Retinal pigment epithelial cell (primary cell): ENCODE measurements around the gene TARDBP.

ENCODE experiments used
- DNase-seq: peaks from one replicate; pipeline ENCODE4 v3.0.0-alpha.2; 2010; ENCODE audit warnings: low read depth
- H3K4me3 ChIP-seq: 2 replicates; pipeline ENCODE4 v1.5.1; 2011; ENCODE audit warnings: mild to moderate bottlenecking, low read length, control low read depth, moderate library complexity
- TF ChIP-seq, protein P1 (sequence below): conservative IDR thresholded peaks from 2 replicates; pipeline ENCODE4 v1.5.1; 2011; ENCODE audit warnings: low read depth, low read length, control low read depth, inconsistent platforms

The TARDBP gene

GRCh38 chr1:11024874-11025203, 12.4 kb downstream of the TARDBP start:
- DNase-seq, result no peak

DNA sequence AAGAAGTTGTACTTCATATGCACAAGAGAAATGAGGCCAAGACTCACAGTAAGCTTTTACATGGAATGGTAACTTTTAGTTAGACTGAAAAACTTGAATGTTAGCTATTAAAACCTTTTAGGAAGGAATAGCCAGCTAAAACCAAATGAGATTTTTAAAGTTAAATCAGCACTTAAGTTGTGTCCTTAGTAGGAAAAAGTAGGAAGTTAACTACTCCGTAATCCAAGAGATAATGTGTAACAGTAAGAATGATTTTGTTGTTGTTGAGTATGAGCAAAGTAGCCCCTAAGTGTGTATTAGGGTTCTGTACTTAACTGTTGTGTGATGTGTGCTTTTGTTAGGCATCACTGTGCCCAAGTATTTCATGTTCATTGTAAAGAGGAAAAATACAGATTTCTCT, 13.2 kb downstream of the TARDBP start:
- no peak for DNase-seq
- TF ChIP-seq, protein P1, sequence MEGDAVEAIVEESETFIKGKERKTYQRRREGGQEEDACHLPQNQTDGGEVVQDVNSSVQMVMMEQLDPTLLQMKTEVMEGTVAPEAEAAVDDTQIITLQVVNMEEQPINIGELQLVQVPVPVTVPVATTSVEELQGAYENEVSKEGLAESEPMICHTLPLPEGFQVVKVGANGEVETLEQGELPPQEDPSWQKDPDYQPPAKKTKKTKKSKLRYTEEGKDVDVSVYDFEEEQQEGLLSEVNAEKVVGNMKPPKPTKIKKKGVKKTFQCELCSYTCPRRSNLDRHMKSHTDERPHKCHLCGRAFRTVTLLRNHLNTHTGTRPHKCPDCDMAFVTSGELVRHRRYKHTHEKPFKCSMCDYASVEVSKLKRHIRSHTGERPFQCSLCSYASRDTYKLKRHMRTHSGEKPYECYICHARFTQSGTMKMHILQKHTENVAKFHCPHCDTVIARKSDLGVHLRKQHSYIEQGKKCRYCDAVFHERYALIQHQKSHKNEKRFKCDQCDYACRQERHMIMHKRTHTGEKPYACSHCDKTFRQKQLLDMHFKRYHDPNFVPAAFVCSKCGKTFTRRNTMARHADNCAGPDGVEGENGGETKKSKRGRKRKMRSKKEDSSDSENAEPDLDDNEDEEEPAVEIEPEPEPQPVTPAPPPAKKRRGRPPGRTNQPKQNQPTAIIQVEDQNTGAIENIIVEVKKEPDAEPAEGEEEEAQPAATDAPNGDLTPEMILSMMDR, result no peak
- H3K4me3 ChIP-seq, result no peak overlapping the region

More at GRCh38 chr1:11024874-11025203, 12.4 kb downstream of the TARDBP start:
- no peak overlapping the region for H3K4me3 ChIP-seq
- TF ChIP-seq, protein P1, result no peak

DNA sequence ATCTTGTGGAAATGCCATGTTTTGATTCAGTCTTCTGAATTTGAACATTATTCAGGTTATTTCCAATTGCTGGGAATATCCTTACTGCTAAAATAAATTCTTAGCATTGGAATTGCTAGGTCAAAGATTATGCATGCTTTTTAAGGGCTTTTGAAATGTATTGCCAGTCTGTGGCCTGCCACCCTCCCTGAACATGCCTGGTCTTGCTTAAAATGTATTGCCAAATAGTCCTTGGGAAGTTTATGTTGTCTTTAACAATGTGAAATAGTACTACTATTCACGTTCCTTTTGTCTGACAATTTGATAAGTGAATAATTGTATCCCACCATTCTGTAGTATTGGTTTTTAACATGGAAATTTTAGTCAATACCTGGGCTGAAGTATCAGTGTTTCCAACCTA, 13.6 kb downstream of the TARDBP start:
- no peak for DNase-seq
- no peak overlapping the region for H3K4me3 ChIP-seq
- TF ChIP-seq, protein P1, result no peak

GRCh38 chr1:11026903-11027302, 14.4 kb downstream of the TARDBP start:
- DNase-seq, result no peak
- H3K4me3 ChIP-seq, result no peak overlapping the region
- TF ChIP-seq, protein P1, result no peak

- no peak for DNase-seq
- no peak overlapping the region for H3K4me3 ChIP-seq
- TF ChIP-seq, protein P1, result no peak
Observed at GRCh38 chr1:11027316-11027715, 14.9 kb downstream of the TARDBP start.

DNA sequence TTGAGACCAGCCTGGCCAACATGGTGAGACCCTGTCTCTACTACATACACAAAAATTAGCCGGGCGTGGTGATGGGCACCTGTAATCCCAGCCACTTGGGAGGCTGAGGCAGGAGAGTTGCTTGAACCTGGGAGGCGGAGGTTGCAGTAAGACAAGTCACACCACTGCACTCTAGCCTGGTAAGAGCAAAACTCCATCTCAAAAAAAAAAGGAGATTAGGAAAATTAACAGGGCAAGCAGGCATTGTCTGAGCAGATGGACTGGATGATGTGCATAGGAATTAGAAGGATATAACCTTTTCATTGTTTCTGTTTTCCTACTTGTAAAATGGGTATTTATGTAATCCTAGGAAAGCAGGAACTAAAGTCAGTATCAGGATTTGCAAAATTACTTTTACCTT, 15.6 kb downstream of the TARDBP start:
- no peak overlapping the region for H3K4me3 ChIP-seq
- no peak for DNase-seq
- TF ChIP-seq, protein P1, result no peak

- DNase-seq, result no peak
- TF ChIP-seq, protein P1, result no peak
- no peak overlapping the region for H3K4me3 ChIP-seq
Observed at GRCh38 chr1:11030865-11031264, 18.4 kb downstream of the TARDBP start.
